RKO (cell line): ENCODE results near the gene EXT2.

Experiments
- DNase-seq: peaks from one replicate; pipeline ENCODE4 v3.0.0-alpha.2; 2016; ENCODE audit warnings: low spot score

The EXT2 gene

GRCh38 chr11:44095506-44096359 is at the start of gene EXT2:
Gene EXT2 (plus strand): TSS chr11:44095678. CDS start chr11:44107713, 12,035 bp downstream.
- DNase-seq, result peak; percentile 88

DNA sequence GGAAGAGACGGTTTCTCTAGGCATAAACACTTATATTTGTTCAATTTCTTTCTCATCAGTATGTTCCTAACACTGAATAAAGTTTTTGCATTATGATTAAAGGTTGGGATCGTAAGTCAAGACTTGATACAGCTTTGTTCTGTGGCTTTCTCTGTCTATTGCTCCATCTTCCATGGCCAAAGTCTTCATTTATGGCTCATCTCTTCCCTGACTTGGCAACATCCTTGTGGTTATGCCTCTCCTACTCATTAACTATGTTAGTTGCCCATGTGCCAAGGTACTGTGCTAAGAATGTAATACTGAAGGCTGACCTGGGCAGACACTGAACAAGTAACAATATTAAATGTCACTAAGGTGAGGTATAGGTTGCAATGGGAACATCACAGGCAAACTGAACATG is 49.3 kb upstream of the EXT2 start:
- DNase-seq, result no peak

- DNase-seq, result no peak
Measured at GRCh38 chr11:44047298-44047697, 48.2 kb upstream of the EXT2 start.

DNA sequence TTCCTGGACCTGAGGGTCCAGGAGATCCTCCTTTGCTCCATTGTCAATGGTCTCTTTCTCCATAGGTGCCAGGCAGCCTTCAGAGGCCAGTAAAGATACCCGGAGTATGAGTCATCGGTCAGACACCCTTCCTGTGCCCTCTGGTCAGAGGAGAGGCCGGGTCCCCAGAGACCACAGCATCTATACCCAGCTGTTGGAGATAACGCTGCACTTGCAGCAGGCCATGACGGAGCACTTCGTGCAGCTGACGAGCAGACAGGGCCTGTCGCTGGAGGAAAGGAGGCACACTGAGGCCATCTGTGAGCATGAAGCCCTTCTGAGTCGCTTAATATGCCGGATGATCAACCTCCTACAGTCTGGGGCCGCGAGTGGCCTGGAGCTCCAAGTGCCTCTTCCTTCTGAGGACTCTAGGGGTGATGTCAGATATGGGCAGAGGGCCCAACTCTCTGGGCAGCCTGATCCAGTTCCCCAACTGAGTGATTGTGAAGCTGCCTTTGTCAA is 47.5 kb upstream of the EXT2 start, which contains the start of gene ACCSL:
ACCSL (plus strand) TSS at position 51 of the 501 bp plus-strand sequence; CDS start at position 107, 56 bp downstream.
- DNase-seq, result no peak

GRCh38 chr11:44049832-44050231 is 45.6 kb upstream of the EXT2 start:
- no peak for DNase-seq

DNA sequence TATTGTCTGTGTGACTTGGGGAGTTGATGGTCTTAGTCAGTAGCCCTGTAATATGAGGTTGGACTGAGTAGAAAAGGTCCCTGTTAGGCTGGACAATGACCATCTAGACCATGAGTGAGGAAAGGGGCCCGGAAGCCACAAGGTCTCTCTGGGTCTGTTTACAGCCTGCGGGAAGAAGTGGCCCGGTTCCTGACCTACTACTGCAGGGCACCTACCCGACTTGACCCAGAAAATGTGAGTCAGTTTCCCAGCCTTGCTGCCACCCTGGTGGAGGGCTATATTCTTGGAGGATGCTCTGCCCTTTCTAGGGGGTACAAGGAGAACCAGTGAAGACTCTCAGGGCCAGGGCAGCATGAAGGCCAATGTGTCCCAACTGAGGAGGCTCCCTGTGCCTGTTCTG is 44.3 kb upstream of the EXT2 start:
- DNase-seq, result no peak

DNA sequence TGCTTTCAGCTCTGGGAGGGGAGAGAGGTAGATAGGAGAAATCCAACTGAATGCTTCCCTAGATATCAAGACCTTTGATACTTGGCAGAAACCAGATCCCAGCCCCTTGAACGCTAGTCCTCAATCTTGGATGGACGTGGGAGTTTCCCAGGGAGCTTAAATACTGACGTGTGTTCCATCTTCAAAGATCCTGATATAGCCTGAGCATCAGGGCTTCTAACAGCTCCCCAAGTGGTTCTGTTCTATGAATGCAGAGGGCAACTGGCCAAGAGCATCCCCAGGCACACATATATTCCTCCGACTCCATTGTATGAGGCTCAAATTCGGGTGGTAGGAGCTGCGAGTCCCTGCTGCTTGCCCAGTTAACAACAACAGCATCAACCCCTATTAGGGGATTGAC is 38.1 kb upstream of the EXT2 start:
- DNase-seq, result no peak

- no peak for DNase-seq
Measured at GRCh38 chr11:44058275-44058674, 37.2 kb upstream of the EXT2 start.

DNA sequence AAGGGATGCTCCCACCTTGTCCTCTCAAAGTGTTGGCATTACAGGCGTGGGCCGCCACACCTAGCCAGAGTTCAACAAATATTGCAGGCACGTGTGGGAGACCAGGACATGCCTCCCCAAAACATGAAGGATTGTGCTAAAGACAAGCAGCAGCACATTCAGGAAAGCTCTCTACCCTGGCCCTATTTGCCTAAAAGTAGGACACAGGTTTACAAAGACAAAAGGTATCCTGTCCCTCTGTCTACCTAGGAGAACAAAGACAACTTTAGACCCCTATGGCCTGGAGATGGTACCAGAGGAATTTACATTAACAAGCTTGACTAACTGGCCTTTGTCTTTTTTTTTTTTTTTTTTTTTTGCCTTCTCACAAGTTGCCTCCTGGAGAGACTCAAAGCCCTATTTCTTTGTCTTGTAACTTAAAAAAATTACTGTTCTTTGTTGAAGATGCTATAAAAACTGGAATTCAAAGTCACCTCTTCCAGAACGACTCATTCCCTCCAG is 30.3 kb upstream of the EXT2 start:
- no peak for DNase-seq

DNA sequence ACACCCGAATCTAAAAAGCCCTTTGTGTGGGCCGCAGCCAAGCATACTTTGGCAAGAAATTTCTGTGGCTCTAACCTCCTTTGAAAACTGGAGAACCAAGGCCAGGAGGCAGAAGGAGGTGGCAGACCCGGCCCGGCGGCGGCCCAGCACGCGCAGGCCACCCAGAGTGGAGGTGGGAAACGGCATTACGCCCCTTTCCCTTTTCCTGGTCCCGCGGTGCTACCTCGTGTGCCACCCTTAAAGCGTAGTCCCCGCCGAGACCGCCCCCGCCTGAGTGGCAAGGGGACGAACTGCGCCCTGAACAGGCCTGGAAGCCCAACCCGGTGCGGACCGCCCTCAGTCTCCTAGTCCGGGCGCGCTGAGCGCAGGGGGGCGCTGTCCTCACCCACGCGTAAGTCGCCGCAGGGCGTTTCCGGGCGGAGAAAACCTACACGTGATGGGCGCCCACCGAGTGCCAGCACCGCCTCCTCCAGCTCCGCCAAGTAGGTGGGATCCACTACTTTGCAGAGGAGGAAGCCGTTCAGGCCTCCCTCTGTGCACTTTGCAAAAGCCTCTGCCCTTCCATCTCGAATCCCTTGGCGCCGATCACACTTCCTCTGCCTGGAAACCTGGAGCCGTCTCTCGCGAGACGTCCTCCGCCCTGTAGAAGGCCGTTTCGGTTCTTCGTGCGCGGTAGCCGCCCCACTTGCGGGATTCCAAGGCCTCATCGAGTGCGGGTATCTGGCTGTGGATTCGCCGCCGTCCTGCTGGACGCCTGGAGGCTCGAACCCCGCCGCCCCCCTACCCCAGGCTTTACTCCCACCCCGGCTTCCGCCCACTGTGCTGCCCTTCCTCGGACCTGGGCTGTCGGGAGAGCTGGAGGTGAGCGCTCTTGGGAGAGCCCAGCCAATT is 29.4 kb upstream of the EXT2 start, which contains the start of gene ACCS:
ACCS (plus strand) TSS at position 430 of the 891 bp plus-strand sequence. CDS start 1,358 bp downstream, outside the sequence.
- DNase-seq, result peak; percentile 94

GRCh38 chr11:44066732-44067141 is 28.7 kb upstream of the EXT2 start:
- peak; percentile 92 for DNase-seq

- no peak for DNase-seq
Measured at GRCh38 chr11:44067266-44067665, 28.2 kb upstream of the EXT2 start.

DNA sequence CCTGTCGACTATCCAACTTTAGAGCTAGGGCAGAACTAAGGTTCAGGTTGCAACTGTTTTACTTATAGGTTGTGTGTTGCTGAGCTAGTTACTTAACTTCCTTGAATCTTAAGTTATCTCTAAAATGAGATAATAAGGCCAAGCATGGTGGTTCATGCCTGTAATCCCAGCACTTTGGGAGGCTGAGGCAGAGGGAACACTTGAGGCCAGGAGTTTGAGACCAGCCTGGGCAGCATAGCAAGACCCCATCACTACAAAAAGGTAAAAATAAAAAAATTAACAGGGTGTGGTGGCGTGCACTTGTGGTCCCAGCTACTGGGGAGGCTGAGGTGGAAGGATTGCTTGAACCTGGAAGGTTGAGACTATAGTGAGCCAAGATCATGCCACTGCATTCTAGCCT is 27.3 kb upstream of the EXT2 start:
- DNase-seq, result no peak

- no peak for DNase-seq
Measured at GRCh38 chr11:44071157-44071556, 24.3 kb upstream of the EXT2 start.

DNA sequence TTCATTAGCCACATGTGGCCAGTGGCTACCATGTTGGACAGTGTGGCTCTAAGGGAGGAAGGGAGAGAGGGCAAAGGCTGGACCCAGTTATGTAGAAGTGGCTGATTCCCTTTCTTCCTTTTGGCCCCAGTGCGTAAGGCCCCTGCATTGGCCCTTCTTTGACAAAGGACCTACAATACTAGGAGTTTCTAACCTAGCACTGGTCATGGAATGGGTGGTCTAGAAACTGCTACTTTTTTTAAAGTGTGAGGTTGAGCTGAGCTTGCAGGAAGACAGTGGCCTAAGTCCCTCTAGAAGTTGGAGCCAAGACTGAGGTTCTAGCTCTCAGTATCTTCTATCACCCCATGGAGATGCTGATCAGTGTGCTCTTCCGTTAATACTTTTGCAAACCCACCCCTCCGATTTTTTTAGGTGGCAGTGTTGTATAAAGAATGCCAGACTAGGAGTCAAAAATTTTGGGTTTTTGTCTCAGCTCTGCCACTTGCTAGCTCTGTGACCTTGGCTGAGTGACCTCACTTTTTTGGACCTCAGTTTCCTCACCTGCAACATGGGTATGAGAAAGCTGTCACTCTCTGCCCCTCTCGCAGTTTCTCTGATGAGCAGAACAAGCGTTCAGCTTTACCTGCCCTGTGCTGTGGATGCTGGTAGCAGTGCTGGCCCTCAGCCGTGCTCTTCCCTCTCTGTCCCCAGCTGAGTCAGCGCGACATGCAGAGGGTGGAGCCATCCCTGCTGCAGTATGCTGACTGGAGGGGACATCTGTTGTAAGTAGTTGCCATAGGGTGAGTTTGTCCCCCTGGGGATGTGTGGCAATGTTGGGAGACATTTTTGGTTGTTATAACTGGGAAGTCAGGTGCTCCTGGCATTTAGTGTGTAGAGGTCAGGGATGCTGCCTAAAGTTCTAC is 22.5 kb upstream of the EXT2 start:
- no peak for DNase-seq

- no peak for DNase-seq
Measured at GRCh38 chr11:44078794-44079193, 16.7 kb upstream of the EXT2 start.

GRCh38 chr11:44079376-44079775 is 16.1 kb upstream of the EXT2 start:
- DNase-seq, result no peak

DNA sequence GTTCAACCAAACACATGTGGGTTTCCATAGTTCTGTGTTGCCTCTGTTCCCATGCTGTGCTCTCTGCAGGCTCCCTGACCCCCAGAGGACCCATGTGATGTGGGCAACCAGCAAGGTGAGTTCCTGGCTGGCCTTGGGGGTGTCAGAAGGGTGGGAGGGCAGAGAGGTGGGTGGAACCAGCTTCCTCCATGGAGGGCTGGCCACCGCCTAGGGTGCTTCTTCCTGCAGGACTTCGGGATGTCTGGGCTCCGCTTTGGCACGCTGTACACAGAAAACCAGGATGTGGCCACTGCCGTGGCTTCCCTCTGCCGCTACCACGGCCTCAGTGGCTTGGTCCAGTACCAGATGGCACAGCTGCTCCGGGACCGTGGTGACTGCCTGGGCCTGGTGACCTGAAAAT is 14.5 kb upstream of the EXT2 start:
- DNase-seq, result no peak

- no peak for DNase-seq
Measured at GRCh38 chr11:44082645-44083044, 12.8 kb upstream of the EXT2 start.

- DNase-seq, result no peak
Measured at GRCh38 chr11:44083433-44083832, 12.0 kb upstream of the EXT2 start.

DNA sequence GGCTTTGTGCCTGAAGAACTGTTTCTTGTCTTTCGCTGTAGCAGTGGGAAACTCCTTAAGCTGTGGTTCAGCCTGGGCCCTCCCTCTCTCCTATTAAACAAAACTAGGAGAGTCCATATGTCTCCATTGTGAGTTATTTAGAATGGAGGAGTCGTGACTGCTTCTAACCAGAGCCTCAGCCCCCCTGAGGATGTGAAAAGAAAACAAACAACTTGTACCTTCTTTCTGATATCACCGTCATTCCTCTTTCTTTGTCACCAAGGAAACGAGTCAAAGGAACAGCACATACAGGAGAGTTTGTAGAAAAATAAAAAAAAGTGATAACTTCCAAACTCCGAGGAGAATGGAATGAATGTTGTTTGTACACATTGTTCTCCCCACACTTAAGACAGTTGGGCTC is 11.6 kb upstream of the EXT2 start:
- DNase-seq, result no peak
